PC-3 (cell line): Measurements from ENCODE around the gene CDO1. TPM values are rescaled to one million over a fixed set of nuclear protein-coding genes. Genes with fewer than 3 reads are reported as not detected.

Experiments
- ATAC-seq: fragments of 200-7000 bp; cut with Tn5 transposase; 2 replicates; pipeline ENCODE4 v1.9.1; 2020; ENCODE audit warnings: mild to moderate bottlenecking, moderate library complexity
- BruUV-seq: library from RNA; stranded (reverse); fragments of 400-500 nt; replicated peaks from 2 replicates; lab custom pipeline; 2021; lab: Mats Ljungman, UMichigan
- CTCF ChIA-PET: fragments of 300-600 bp; sonication (Branson Sonifier 250); formaldehyde crosslinking; loops from one replicate; lab custom pipeline; 2022; ENCODE audit warnings: antibody characterized with exemption; lab: Charles Lee
- POLR2A ChIA-PET: fragments of 300-600 bp; sonication (Branson Sonifier 250); formaldehyde crosslinking; loops from one replicate; lab custom pipeline; 2022; ENCODE audit warnings: antibody characterized with exemption; ENCODE audit not compliant: unreplicated experiment; lab: Charles Lee
- DNase-seq: peaks from one replicate; pipeline ENCODE4 v3.0.0-alpha.2; 2015
- H2AFZ ChIP-seq: fragments of 300-600 bp; sonication (generic); 2 replicates; pipeline ENCODE4 v1.6.0; 2016; ENCODE audit warnings: antibody characterized with exemption, low read length
- H3F3A ChIP-seq: fragments of 300-600 bp; sonication (generic); one replicate; pipeline ENCODE4 v1.6.0; 2017; ENCODE audit warnings: antibody characterized with exemption, low read length, control low read depth, mild to moderate bottlenecking; ENCODE audit not compliant: unreplicated experiment
- H3K27ac ChIP-seq: fragments of 300-600 bp; sonication (generic); 2 replicates; pipeline ENCODE4 v1.5.1; 2016; ENCODE audit warnings: mild to moderate bottlenecking, low read length
- H3K27me3 ChIP-seq: fragments of 300-600 bp; sonication (generic); 2 replicates; pipeline ENCODE4 v1.6.1; 2016; ENCODE audit warnings: low read length, mixed read lengths
- H3K36me3 ChIP-seq: fragments of 300-600 bp; sonication (generic); 2 replicates; pipeline ENCODE4 v1.6.1; 2016; ENCODE audit warnings: low read depth, mixed run types, low read length, mixed read lengths
- H3K4me1 ChIP-seq: fragments of 300-600 bp; sonication (generic); 2 replicates; pipeline ENCODE4 v1.5.1; 2016; ENCODE audit warnings: low read length; ENCODE audit not compliant: insufficient read depth
- H3K4me2 ChIP-seq: fragments of 300-600 bp; sonication (generic); 2 replicates; pipeline ENCODE4 v1.6.0; 2016; ENCODE audit warnings: low read length
- H3K4me3 ChIP-seq: fragments of 300-600 bp; sonication (generic); 2 replicates; pipeline ENCODE4 v1.5.1; 2016; ENCODE audit warnings: mild to moderate bottlenecking, low read length, mixed read lengths
- H3K79me2 ChIP-seq: fragments of 300-600 bp; sonication (generic); 2 replicates; pipeline ENCODE4 v1.6.1; 2017; ENCODE audit warnings: low read length, mixed read lengths
- H3K9ac ChIP-seq: fragments of 300-600 bp; sonication (generic); 2 replicates; pipeline ENCODE4 v1.6.0; 2016; ENCODE audit warnings: mild to moderate bottlenecking, low read length
- H3K9me2 ChIP-seq: fragments of 300-600 bp; sonication (generic); replicated peaks from 2 replicates; pipeline ENCODE4 v1.6.1; 2016; ENCODE audit warnings: mixed run types, low read length, mixed read lengths
- H3K9me3 ChIP-seq: fragments of 300-600 bp; sonication (generic); 2 replicates; pipeline ENCODE4 v1.6.1; 2016; ENCODE audit warnings: low read length, mixed read lengths
- H4K20me1 ChIP-seq: fragments of 300-600 bp; sonication (generic); 2 replicates; pipeline ENCODE4 v1.6.1; 2016; ENCODE audit warnings: low read length, mixed read lengths
- EZH2 ChIP-seq: fragments of 300-600 bp; sonication (generic); IDR thresholded peaks from one replicate; pipeline ENCODE4 v1.6.1; 2017; ENCODE audit warnings: antibody characterized with exemption, mild to moderate bottlenecking, low read length; ENCODE audit not compliant: unreplicated experiment
- EZH2phosphoT487 ChIP-seq: fragments of 300-600 bp; sonication (generic); IDR thresholded peaks from 2 replicates; pipeline ENCODE4 v1.6.1; 2018; ENCODE audit warnings: mild to moderate bottlenecking, antibody characterized with exemption, low read length, borderline replicate concordance
- intact Hi-C: fragments of 100-400 bp; cut with micrococcal nuclease; formaldehyde crosslinking; loops from 2 replicates; pipeline ENCODE4 v1.9.0; 2023
- total RNA-seq: library from RNA; depleted of rRNA; stranded (reverse); fragments of >200 nt; gene quantifications from 2 replicates; pipeline ENCODE4 v1.2.3, GENCODE V29; 2014
- TF ChIP-seq, protein P1 (sequence below): fragments of 300-600 bp; sonication (generic); conservative IDR thresholded peaks from 2 replicates; pipeline ENCODE4 v1.5.1; 2017; ENCODE audit warnings: antibody characterized with exemption, low read depth, mild to moderate bottlenecking, low read length

CDO1 gene
- total RNA-seq, 1 experiment from 2014 or later, result not detected

DNA sequence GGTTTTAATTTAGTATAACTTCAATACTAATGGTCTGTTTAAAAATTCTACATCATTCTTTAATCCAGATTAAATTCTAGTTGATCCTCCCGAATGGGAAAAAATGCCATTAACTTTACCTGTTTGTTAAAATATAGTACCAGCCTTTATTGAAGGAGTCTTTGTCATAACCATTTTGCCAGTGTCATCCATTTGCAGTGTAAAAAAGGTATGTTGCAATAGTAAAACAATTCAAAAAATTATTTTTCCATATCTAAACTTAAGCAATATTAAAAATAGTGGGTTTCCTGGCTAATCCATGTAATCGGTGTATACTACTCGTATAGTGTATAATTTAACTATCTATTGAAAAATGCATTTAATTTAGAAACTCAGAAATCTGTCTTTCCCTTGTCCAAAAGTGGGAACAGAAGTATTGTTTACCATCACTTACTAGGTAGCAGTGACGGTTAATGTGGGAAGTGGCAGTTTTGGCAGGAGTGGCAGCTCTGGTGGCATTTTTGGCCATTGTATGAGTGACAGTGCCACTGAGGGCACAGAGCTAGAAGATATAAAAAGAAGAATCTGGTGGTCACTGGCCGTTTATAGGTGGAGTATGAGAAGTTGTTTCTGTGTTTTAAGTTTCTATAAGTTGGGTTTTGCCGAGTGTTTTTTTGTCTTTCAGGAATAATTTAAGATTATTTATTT lies 27.1 kb upstream of the CDO1 start:
- no peak overlapping the region for H3K9ac ChIP-seq
- H3K27ac ChIP-seq, result no peak overlapping the region
- H3K36me3 ChIP-seq, result no peaks in the 10 kb centered on the region
- CTCF ChIA-PET, result no interaction called here
- no peak overlapping the region for H2AFZ ChIP-seq
- no peaks in the 10 kb centered on the region for H3K9me3 ChIP-seq
- H3K4me1 ChIP-seq, result peaks cover 21% of the 10 kb centered on the region
- POLR2A ChIA-PET, result no interaction called here
- H4K20me1 ChIP-seq, result peaks cover 22% of the 10 kb centered on the region
- ATAC-seq (no peak), DNase-seq (no peak)
- H3K4me3 ChIP-seq, result peak overlapping the region; percentile 72
- intact Hi-C loops, result loop anchor here (2.0 kb wide), 2 partner anchors 15 to 189 kb away; partner anchors contain the start of gene ARL14EPL
- no peaks in the 10 kb centered on the region for H3F3A ChIP-seq
- no peaks in the 10 kb centered on the region for H3K27me3 ChIP-seq
- no TSS peak for BruUV-seq
- no peaks in the 10 kb centered on the region for H3K9me2 ChIP-seq
- H3K4me2 ChIP-seq, result peak overlapping the region; percentile 86
- TF ChIP-seq EZH2, result no peak
- TF ChIP-seq EZH2phosphoT487, result no peak
- TF ChIP-seq, protein P1, sequence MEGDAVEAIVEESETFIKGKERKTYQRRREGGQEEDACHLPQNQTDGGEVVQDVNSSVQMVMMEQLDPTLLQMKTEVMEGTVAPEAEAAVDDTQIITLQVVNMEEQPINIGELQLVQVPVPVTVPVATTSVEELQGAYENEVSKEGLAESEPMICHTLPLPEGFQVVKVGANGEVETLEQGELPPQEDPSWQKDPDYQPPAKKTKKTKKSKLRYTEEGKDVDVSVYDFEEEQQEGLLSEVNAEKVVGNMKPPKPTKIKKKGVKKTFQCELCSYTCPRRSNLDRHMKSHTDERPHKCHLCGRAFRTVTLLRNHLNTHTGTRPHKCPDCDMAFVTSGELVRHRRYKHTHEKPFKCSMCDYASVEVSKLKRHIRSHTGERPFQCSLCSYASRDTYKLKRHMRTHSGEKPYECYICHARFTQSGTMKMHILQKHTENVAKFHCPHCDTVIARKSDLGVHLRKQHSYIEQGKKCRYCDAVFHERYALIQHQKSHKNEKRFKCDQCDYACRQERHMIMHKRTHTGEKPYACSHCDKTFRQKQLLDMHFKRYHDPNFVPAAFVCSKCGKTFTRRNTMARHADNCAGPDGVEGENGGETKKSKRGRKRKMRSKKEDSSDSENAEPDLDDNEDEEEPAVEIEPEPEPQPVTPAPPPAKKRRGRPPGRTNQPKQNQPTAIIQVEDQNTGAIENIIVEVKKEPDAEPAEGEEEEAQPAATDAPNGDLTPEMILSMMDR, result no peak
- H3K79me2 ChIP-seq, result peaks cover 83% of the 10 kb centered on the region

DNA sequence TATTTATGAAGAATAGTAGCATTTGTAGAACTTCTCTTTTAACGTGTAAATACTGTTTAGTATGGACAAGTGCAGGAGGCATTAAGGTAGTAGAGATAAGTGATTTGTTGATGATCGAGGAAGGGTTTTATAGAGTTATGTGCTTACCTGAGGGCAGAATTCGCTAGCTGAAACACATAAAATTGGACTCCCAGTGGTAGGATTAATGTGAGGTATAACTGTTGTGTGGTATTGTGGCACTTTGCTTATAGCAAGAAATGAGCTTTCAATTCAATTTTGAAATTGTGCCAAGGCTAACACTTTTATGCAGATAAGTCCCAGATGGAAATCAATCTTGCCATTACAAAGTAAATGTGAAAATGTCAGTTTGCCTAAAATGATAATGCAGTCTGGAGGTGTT lies 26.5 kb upstream of the CDO1 start:
- Histone ChIP-seq H3K9me2 (no peaks in the 10 kb centered on the region), H3K79me2 (peaks cover 84% of the 10 kb centered on the region), H3K27me3 (no peaks in the 10 kb centered on the region), H3K9ac (peak overlapping the region; percentile 81; the same call in 1 of the 2 replicates), H3K4me2 (peak overlapping the region; percentile 86), H3K36me3 (peaks cover 4% of the 10 kb centered on the region; the same call in 1 of the 2 replicates), H3K27ac (no peak overlapping the region), H3K9me3 (no peaks in the 10 kb centered on the region), H3K4me3 (peak overlapping the region; percentile 72), H4K20me1 (peaks cover 28% of the 10 kb centered on the region), H2AFZ (peak overlapping the region; percentile 89), H3K4me1 (peaks cover 26% of the 10 kb centered on the region), H3F3A (no peaks in the 10 kb centered on the region)
- ATAC-seq, result no peak
- POLR2A ChIA-PET, result no interaction called here
- CTCF ChIA-PET, result no interaction called here
- TF ChIP-seq EZH2 (no peak), EZH2phosphoT487 (no peak)
- TF ChIP-seq, protein P1, result no peak
- DNase-seq, result no peak
- intact Hi-C loops, result loop anchor here (2.0 kb wide), 2 partner anchors 16 to 190 kb away; partner anchors contain the start of gene ARL14EPL
- TSS peak; percentile 50 for BruUV-seq
